ENCODE results near the gene IFNW1. TPM values are rescaled to one million over a fixed set of nuclear protein-coding genes. Genes with fewer than 3 reads are reported as not detected.

IFNW1 gene
- total RNA-seq, 2 donors from 2014 or later, result not detected

GRCh38 chr9:21119093-21119770, 22.4 kb downstream of the IFNW1 start:
- intact Hi-C loops (cut with DNase I), result loop anchor here (10.0 kb wide), 2 partner anchors 154 to 1624 kb away; no protein-coding TSS in a partner anchor
- Histone ChIP-seq H3K4me3 (no peak overlapping the region), H3K4me1 (no peaks in the 10 kb centered on the region), H3K27ac (no peak overlapping the region), H3K9me3 (no peaks in the 10 kb centered on the region), H3K27me3 (no peaks in the 10 kb centered on the region), H3K36me3 (no peaks in the 10 kb centered on the region), H3K9ac (ENCODE audit: low read depth in 2 of 2, low read length in 2 of 2) (no peak overlapping the region)
- DNase-seq, result no peak
- TF ChIP-seq, protein P1, sequence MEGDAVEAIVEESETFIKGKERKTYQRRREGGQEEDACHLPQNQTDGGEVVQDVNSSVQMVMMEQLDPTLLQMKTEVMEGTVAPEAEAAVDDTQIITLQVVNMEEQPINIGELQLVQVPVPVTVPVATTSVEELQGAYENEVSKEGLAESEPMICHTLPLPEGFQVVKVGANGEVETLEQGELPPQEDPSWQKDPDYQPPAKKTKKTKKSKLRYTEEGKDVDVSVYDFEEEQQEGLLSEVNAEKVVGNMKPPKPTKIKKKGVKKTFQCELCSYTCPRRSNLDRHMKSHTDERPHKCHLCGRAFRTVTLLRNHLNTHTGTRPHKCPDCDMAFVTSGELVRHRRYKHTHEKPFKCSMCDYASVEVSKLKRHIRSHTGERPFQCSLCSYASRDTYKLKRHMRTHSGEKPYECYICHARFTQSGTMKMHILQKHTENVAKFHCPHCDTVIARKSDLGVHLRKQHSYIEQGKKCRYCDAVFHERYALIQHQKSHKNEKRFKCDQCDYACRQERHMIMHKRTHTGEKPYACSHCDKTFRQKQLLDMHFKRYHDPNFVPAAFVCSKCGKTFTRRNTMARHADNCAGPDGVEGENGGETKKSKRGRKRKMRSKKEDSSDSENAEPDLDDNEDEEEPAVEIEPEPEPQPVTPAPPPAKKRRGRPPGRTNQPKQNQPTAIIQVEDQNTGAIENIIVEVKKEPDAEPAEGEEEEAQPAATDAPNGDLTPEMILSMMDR (IDR thresholded peaks at IDR 0.05), result no peak

DNA sequence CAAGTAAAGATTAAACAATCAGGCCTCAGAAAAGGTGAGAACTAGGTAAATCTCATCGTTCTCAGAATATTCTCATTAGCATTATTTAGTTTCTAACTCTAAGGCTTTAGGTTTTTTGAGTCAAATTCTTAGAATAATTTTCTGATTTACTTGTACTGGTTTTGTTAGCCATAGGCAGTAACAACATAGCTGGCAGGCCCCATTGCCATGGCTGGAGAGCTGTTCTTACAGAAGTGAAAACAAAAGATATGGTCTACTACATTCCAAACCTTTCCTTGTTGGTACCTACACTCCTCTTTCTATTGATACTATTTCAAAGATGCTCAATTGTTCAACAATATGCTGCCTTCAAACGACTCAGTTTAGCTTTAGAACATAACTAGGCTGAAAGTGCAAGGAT, 27.3 kb downstream of the IFNW1 start:
- H3K27ac ChIP-seq, result no peak overlapping the region
- H3K9ac ChIP-seq (ENCODE audit: low read depth in 2 of 2, low read length in 2 of 2), result no peak overlapping the region
- no peaks in the 10 kb centered on the region for H3K9me3 ChIP-seq
- H3K27me3 ChIP-seq, result no peaks in the 10 kb centered on the region
- no peak for DNase-seq
- intact Hi-C loops (cut with DNase I), result loop anchor here (10.0 kb wide), 2 partner anchors 150 to 1620 kb away; no protein-coding TSS in a partner anchor
- H3K36me3 ChIP-seq, result no peaks in the 10 kb centered on the region
- TF ChIP-seq, protein P1 (IDR thresholded peaks at IDR 0.05), result no peak
- no peaks in the 10 kb centered on the region for H3K4me1 ChIP-seq
- no peak overlapping the region for H3K4me3 ChIP-seq

DNA sequence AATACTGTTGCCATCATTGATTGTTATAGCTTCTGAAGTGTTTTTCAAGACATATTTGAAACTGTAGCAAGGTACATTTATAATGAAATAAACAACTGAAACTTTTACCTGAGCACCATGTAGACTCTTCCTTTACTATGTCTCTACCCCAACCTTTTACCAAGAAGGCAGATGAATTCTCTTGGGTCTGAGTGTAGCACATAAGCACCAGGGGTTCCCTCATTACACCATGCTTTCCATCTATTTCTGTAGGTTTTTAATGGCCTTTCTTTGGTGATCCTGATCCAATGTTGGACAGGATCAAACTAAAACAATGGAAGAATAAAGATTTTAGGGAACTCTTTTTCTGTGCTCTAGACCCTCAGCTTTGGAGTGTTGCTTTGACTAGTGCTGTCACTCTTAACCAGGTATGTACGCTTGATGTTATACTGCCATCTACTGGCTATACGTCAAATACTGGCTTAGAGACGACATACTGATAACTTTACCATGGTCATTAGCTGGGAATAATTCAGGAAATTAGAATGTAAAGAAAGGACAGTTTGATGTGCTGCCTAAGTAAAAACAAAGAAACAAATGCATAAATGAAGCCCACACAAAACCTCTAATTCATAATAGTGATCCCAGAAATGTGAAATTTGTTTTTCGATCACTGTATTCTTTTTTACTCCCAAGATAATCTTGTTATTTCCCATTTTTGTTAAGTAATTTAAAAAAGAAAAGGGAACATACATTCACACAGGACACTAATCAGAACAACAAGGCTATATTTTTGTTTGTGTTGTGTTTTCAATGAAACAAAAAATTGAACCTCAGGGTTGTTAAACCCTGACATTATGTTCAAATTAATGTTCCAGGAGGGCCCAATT, 30.7 kb downstream of the IFNW1 start:
- Histone ChIP-seq H3K36me3 (no peaks in the 10 kb centered on the region), H3K4me1 (no peaks in the 10 kb centered on the region), H3K4me3 (no peak overlapping the region), H3K9me3 (no peaks in the 10 kb centered on the region), H3K27ac (no peak overlapping the region), H3K27me3 (no peaks in the 10 kb centered on the region), H3K9ac (ENCODE audit: low read depth in 2 of 2, low read length in 2 of 2) (no peak overlapping the region)
- DNase-seq, result no peak
- intact Hi-C loops (cut with DNase I), result loop anchor here (2.0 to 10.0 kb wide), 3 partner anchors 146 to 1616 kb away; no protein-coding TSS in a partner anchor
- TF ChIP-seq, protein P1 (IDR thresholded peaks at IDR 0.05), result peak; percentile 80

GRCh38 chr9:21104787-21105186, 36.8 kb downstream of the IFNW1 start:
- DNase-seq, result no peak
- Histone ChIP-seq H3K36me3 (no peaks in the 10 kb centered on the region), H3K27me3 (no peaks in the 10 kb centered on the region), H3K9ac (ENCODE audit: low read depth in 2 of 2, low read length in 2 of 2) (no peak overlapping the region), H3K9me3 (no peaks in the 10 kb centered on the region), H3K27ac (no peak overlapping the region), H3K4me1 (no peaks in the 10 kb centered on the region), H3K4me3 (no peak overlapping the region)
- TF ChIP-seq, protein P1 (IDR thresholded peaks at IDR 0.05), result no peak
- intact Hi-C loops (cut with DNase I), result loop anchor here (10.0 kb wide), 1 partner anchor 220 kb away; no protein-coding TSS in a partner anchor

DNA sequence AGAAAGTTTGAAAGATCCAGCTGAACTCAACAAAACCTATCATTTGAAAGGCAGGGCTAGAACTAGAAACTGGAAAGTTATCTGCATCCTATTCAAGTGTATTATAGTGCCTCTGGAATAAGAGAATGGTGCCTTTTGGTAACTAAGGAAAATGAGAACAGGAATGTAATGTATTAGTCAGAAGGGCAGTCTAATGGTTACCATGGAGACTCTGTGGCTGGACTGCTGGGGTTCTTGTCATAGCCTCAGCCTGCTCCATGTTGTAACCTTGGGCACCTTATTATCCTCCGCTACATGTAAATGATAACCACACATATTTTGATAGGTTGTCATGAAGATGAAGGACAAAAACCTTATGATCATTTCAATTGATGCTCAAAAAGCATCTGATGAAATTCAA, 39.3 kb downstream of the IFNW1 start:
- H3K27ac ChIP-seq, result no peak overlapping the region
- TF ChIP-seq, protein P1 (IDR thresholded peaks at IDR 0.05), result no peak
- H3K36me3 ChIP-seq, result no peaks in the 10 kb centered on the region
- intact Hi-C loops (cut with DNase I), result loop anchor here (10.0 kb wide), 1 partner anchor 218 kb away; no protein-coding TSS in a partner anchor
- H3K9me3 ChIP-seq, result no peaks in the 10 kb centered on the region
- no peak overlapping the region for H3K4me3 ChIP-seq
- DNase-seq, result no peak
- H3K27me3 ChIP-seq, result no peaks in the 10 kb centered on the region
- H3K9ac ChIP-seq (ENCODE audit: low read depth in 2 of 2, low read length in 2 of 2), result no peak overlapping the region
- no peaks in the 10 kb centered on the region for H3K4me1 ChIP-seq
